Liver (tissue), 3 donors: ENCODE results near the gene SYTL1.

Experiments
- CTCF ChIP-seq: fragments of 150-350 bp; IDR thresholded peaks from 2 replicates; pipeline ENCODE4 v1.5.1; 2017; ENCODE audit warnings: improper control_type of control experiment, low read depth, low read length; ENCODE audit not compliant: missing input control
- EGR1 ChIP-seq, 2 donors: IDR thresholded peaks; 2 replicates each; pipeline ENCODE4 v1.6.1; 2016 to 2018; ENCODE audit warnings: antibody characterized with exemption in 2 of 2, low read depth in 2 of 2
- FOXA1 ChIP-seq: IDR thresholded peaks from 2 replicates; pipeline ENCODE4 v1.6.1; 2016; ENCODE audit warnings: antibody characterized with exemption
- GABPA ChIP-seq, 2 donors: IDR thresholded peaks in 1 of 2; conservative IDR thresholded peaks in 1 of 2; 2 replicates each; pipeline ENCODE4 v1.6.1; 2016; ENCODE audit warnings: antibody characterized with exemption in 2 of 2, mild to moderate bottlenecking in 1 of 2, moderate library complexity in 1 of 2
- MAX ChIP-seq: IDR thresholded peaks from 2 replicates; pipeline ENCODE4 v1.6.1; 2016; ENCODE audit warnings: antibody characterized with exemption
- RAD21 ChIP-seq, 2 donors: IDR thresholded peaks; 2 replicates each; pipeline ENCODE4 v1.6.1; 2016; ENCODE audit warnings: antibody characterized with exemption in 2 of 2, mild to moderate bottlenecking in 2 of 2
- REST ChIP-seq: IDR thresholded peaks from 2 replicates; pipeline ENCODE4 v1.6.1; 2016; ENCODE audit warnings: antibody characterized with exemption, mild to moderate bottlenecking
- SP1 ChIP-seq: IDR thresholded peaks from 2 replicates; pipeline ENCODE4 v1.6.1; 2018; ENCODE audit warnings: antibody characterized with exemption, mild to moderate bottlenecking
- YY1 ChIP-seq: IDR thresholded peaks from 2 replicates; pipeline ENCODE4 v1.6.1; 2016; ENCODE audit warnings: antibody characterized with exemption, mild to moderate bottlenecking
- donor health status: healthy.
- donor health status: healthy.

- TF ChIP-seq CTCF (no peak), EGR1 (IDR thresholded peaks at IDR 0.05; ENCODE audit: low read depth in 2 of 2) (no peak), RAD21 (IDR thresholded peaks at IDR 0.05) (no peak), YY1 (no peak), GABPA (IDR thresholded peaks at IDR 0.05 in 1 of 2, conservative IDR thresholded peaks at IDR 0.05 in 1 of 2) (no peak), REST (no peak), SP1 (no peak), FOXA1 (no peak), MAX (no peak)
Observed at GRCh38 chr1:27353166-27353565, 11.3 kb downstream of the SYTL1 start.
